ENCODE measurements around the gene DUOX2.

The DUOX2 gene

GRCh38 chr15:45112143-45112590 lies 1.8 kb downstream of the DUOX2 start:
- no peak overlapping the region for H3K4me2 ChIP-seq (ENCODE audit: low read length)
- no peak overlapping the region for H3K4me3 ChIP-seq (ENCODE audit: low read length)
- no peaks in the 10 kb centered on the region for H3K9me2 ChIP-seq (replicated peaks; ENCODE audit: control insufficient read depth, low read length)
- H3K9me3 ChIP-seq (ENCODE audit: control insufficient read depth, insufficient read depth, low read length), result no peaks in the 10 kb centered on the region
- H3F3A ChIP-seq (ENCODE audit: control insufficient read depth, insufficient read depth), result no peaks in the 10 kb centered on the region
- TF ChIP-seq CTCF (IDR thresholded peaks at IDR 0.05; ENCODE audit: low read depth, low read length, poor library complexity, severe bottlenecking) (no peak), EZH2phosphoT487 (IDR thresholded peaks at IDR 0.05; ENCODE audit: borderline replicate concordance, low read length) (no peak)
- no peaks in the 10 kb centered on the region for H3K79me2 ChIP-seq (ENCODE audit: control insufficient read depth, low read length)
- H3K4me1 ChIP-seq (ENCODE audit: control insufficient read depth, low read length), result peaks cover 9% of the 10 kb centered on the region
- H3K27ac ChIP-seq (ENCODE audit: low read depth, low read length), result no peak overlapping the region
- H4K20me1 ChIP-seq (ENCODE audit: control insufficient read depth, insufficient read depth, low read depth, low read length), result no peaks in the 10 kb centered on the region
- H3K36me3 ChIP-seq (ENCODE audit: control insufficient read depth, low read length), result no peaks in the 10 kb centered on the region
- H3K27me3 ChIP-seq (ENCODE audit: control insufficient read depth, low read length), result peaks cover 38% of the 10 kb centered on the region

GRCh38 chr15:45111390-45112142 lies 2.4 kb downstream of the DUOX2 start:
- Histone ChIP-seq H3K4me2 (ENCODE audit: low read length) (no peak overlapping the region), H3K9me2 (replicated peaks; ENCODE audit: control insufficient read depth, low read length) (no peaks in the 10 kb centered on the region), H3K79me2 (ENCODE audit: control insufficient read depth, low read length) (no peaks in the 10 kb centered on the region), H4K20me1 (ENCODE audit: control insufficient read depth, insufficient read depth, low read depth, low read length) (no peaks in the 10 kb centered on the region), H3K36me3 (ENCODE audit: control insufficient read depth, low read length) (no peaks in the 10 kb centered on the region), H3K4me3 (ENCODE audit: low read length) (no peak overlapping the region), H3K4me1 (ENCODE audit: control insufficient read depth, low read length) (peaks cover 12% of the 10 kb centered on the region), H3F3A (ENCODE audit: control insufficient read depth, insufficient read depth) (no peaks in the 10 kb centered on the region), H3K27ac (ENCODE audit: low read depth, low read length) (no peak overlapping the region), H3K27me3 (ENCODE audit: control insufficient read depth, low read length) (peaks cover 35% of the 10 kb centered on the region), H3K9me3 (ENCODE audit: control insufficient read depth, insufficient read depth, low read length) (no peaks in the 10 kb centered on the region)
- TF ChIP-seq EZH2phosphoT487 (IDR thresholded peaks at IDR 0.05; ENCODE audit: borderline replicate concordance, low read length) (no peak), CTCF (IDR thresholded peaks at IDR 0.05; ENCODE audit: low read depth, low read length, poor library complexity, severe bottlenecking) (no peak)

DNA sequence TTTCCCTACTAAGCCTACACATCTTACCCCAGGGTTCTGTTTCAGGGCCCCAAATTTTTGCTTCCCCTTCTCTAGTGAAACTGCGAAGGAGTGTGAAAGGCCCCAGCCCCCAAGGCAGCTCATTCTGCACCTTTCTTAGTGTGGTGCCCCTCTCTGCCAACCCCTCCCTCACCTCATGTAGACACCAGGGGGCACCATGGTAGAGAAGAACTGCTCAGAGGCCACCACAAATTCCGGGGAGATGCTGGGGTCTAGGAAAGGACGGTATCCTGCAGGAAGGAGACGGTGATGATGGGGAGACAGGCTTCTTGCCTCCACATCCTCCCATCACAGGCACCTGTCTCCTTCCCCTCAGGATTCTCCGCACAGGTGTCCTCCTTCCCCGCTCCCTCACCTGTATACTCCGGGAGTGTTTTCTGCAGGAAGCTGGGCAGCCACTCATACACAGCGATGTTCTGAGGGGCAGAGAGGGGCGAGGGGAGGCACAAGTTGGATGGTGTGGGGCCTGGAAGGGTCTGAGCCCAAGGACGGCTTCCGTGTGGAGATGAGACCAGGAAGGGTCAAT lies 3.6 kb downstream of the DUOX2 start:
- no peak overlapping the region for H3K27ac ChIP-seq (ENCODE audit: low read depth, low read length)

More for the DNA sequence above, 3.6 kb downstream of the DUOX2 start:
- Histone ChIP-seq H3K9me3 (ENCODE audit: control insufficient read depth, insufficient read depth, low read length) (no peaks in the 10 kb centered on the region), H3K9me2 (replicated peaks; ENCODE audit: control insufficient read depth, low read length) (no peaks in the 10 kb centered on the region), H3K27me3 (ENCODE audit: control insufficient read depth, low read length) (peaks cover 24% of the 10 kb centered on the region), H3K79me2 (ENCODE audit: control insufficient read depth, low read length) (no peaks in the 10 kb centered on the region), H3K36me3 (ENCODE audit: control insufficient read depth, low read length) (no peaks in the 10 kb centered on the region), H4K20me1 (ENCODE audit: control insufficient read depth, insufficient read depth, low read depth, low read length) (no peaks in the 10 kb centered on the region), H3K4me1 (ENCODE audit: control insufficient read depth, low read length) (peaks cover 16% of the 10 kb centered on the region), H3K4me2 (ENCODE audit: low read length) (no peak overlapping the region), H3F3A (ENCODE audit: control insufficient read depth, insufficient read depth) (no peaks in the 10 kb centered on the region), H3K4me3 (ENCODE audit: low read length) (no peak overlapping the region)
- no peak for TF ChIP-seq CTCF (IDR thresholded peaks at IDR 0.05; ENCODE audit: low read depth, low read length, poor library complexity, severe bottlenecking)
- TF ChIP-seq EZH2phosphoT487 (IDR thresholded peaks at IDR 0.05; ENCODE audit: borderline replicate concordance, low read length), result no peak
